BLaER1 treated with 17β-estradiol and CSF1 and Interleukin-3, amounts not matched to agents 10 nM and 100 nM (cell line): ENCODE data around the gene FOS.

Source experiments
- H3K27ac ChIP-seq, 11 experiments: shearing (Covaris generic); formaldehyde crosslinking; 2 replicates each; pipeline ENCODE4 v1.8.1; 2022
- H3K27me3 ChIP-seq, 11 experiments: shearing (Covaris generic); formaldehyde crosslinking; 2 replicates each; pipeline ENCODE4 v1.8.1; 2022
- H3K36me3 ChIP-seq, 11 experiments: shearing (Covaris generic); formaldehyde crosslinking; 2 replicates each; pipeline ENCODE4 v1.8.1; 2022
- H3K4me1 ChIP-seq, 10 experiments: shearing (Covaris generic); formaldehyde crosslinking; 2 replicates each; pipeline ENCODE4 v1.8.1; 2022
- H3K4me2 ChIP-seq, 11 experiments: shearing (Covaris generic); formaldehyde crosslinking; 2 replicates each; pipeline ENCODE4 v1.8.1; 2022
- H3K4me3 ChIP-seq, 10 experiments: shearing (Covaris generic); formaldehyde crosslinking; 2 replicates each; pipeline ENCODE4 v1.8.1; 2022
- H3K9ac ChIP-seq, 11 experiments: shearing (Covaris generic); formaldehyde crosslinking; 2 replicates each; pipeline ENCODE4 v1.8.1; 2022
- H3K9me3 ChIP-seq, 11 experiments: shearing (Covaris generic); formaldehyde crosslinking; replicated peaks in 1 of 11; 2 replicates each; pipeline ENCODE4 v1.8.1; 2022
- H4K20me1 ChIP-seq, 11 experiments: shearing (Covaris generic); formaldehyde crosslinking; 2 replicates each; pipeline ENCODE4 v1.8.1; 2022
- Cebpa-rat ChIP-seq, 11 experiments: shearing (Covaris generic); IDR thresholded peaks; 2 replicates each; pipeline ENCODE4 v1.8.1; 2022

The FOS gene

DNA sequence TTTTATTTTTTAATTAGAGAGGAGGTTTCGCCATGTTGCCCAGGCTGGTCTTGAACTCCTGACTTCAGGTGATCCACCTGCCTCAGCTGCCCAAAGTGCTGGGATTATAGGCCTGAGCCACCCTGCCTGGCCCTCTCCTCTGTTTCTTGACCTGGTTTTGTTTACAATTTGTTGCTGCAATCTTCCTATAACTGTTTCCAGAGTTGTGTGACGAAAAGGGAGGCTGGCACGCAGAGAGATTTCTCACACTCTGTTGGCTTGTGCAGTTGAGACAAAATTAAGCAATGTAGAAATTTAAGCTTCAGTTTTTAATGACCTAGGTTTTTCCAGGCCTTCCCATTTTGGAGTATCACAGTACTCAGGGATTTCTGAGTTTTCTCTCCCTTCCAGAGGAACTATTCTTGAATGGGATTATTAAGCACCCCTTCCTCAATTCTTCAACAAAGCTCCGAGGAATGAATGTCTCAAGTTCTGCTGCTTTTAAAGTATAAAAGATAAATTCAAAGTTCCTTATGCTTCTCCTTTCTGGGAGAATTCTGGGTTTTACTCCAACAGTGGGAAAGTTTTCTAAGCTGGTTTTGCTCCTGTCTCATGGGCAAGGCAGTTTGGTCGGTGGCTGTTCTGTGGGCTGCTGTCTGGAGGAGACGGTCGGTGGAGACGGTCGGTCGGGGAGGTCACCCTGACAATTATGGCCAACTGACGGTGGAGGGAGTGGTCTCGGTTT lies 20.4 kb upstream of the FOS start:
- Histone ChIP-seq H3K27me3 (no peaks in the 10 kb centered on the region), H3K27ac (peak overlapping the region; percentile 75 to 98 (median 93))

DNA sequence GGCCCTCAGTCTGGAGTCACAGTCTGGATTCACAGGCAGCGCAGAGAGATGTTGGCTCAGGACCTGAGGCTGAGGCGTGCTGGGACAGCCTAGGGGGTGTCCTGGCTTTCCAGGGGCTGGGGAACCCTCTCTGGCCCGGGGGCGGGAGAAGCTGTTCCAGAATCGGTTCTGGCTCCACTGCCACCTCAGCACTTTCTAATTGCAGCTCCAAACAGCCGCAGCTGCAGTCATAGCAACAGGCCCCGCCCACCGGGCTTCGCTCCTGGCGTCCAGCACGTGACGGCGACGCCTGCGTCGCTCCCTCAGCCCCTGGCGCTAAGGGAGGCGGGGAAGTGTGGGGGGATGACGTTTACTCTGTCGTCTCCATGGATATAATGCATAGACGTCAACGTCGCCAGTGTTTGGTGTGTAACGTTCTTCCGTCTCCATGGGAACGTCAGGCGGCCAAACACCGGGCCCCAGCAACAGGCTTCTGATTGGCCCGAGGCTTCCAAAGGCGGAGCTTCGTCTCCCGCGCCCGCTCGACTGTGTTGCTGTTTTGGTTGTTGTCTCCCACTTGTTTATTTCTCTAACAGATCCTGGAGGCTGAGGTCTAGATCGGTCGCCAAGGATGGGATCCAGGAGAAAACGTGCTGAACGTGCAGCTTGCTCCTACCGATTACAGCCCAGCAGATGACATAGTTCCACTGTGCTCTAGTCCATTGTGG lies 19.7 kb upstream of the FOS start:
- H3K4me1 ChIP-seq, result peaks cover 53 to 74% (median 65%) of the 10 kb centered on the region in 10 experiments
- H3K4me2 ChIP-seq, result peak overlapping the region; percentile 86 to 97 (median 92)
- H3K27ac ChIP-seq, result peak overlapping the region; percentile 75 to 98 (median 93)
- H3K9me3 ChIP-seq, result no peaks in the 10 kb centered on the region
- TF ChIP-seq Cebpa-rat (IDR thresholded peaks at IDR 0.05), result no peak
- no peaks in the 10 kb centered on the region for H3K36me3 ChIP-seq
- peak overlapping the region; percentile 77 to 95 (median 85) for H3K9ac ChIP-seq
- peak overlapping the region; percentile 40 to 68 (median 58) for H3K4me3 ChIP-seq
- no peaks in the 10 kb centered on the region for H3K27me3 ChIP-seq
- H4K20me1 ChIP-seq, result no peaks in the 10 kb centered on the region

More for the DNA sequence above, 20.4 kb upstream of the FOS start:
- Histone ChIP-seq H3K4me2 (peak overlapping the region; percentile 81 to 97 (median 90)), H3K9ac (peak overlapping the region; percentile 75 to 95 (median 80)), H3K4me3 (peak overlapping the region; percentile 6 to 68 (median 54); a peak in 16 of 20 replicates), H3K4me1 (peaks cover 53 to 74% (median 65%) of the 10 kb centered on the region in 10 experiments), H4K20me1 (no peaks in the 10 kb centered on the region), H3K9me3 (no peaks in the 10 kb centered on the region), H3K36me3 (no peaks in the 10 kb centered on the region)
- no peak for TF ChIP-seq Cebpa-rat (IDR thresholded peaks at IDR 0.05)

DNA sequence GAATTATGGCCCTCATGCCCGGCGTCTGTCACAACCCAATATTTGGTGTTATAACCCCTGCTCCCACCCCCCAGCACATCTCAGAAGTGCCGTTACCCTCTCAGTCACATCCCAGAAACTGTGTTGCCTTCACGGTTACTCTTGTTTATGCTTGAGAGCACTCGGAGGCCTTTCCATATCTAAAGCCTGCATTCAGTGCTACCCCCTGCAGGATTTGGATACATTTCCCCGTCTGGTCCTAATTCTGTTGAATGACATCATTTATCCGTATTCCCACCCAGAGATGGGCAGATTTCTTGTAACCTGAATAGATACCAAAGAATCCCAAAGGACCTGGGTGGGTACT lies 19.1 kb upstream of the FOS start:
- H3K27me3 ChIP-seq, result no peaks in the 10 kb centered on the region
- H3K4me3 ChIP-seq, result peak overlapping the region; percentile 40 to 68 (median 58)
- peak overlapping the region; percentile 86 to 96 (median 91) for H3K4me2 ChIP-seq
- peak overlapping the region; percentile 75 to 95 (median 85) for H3K9ac ChIP-seq
- H3K4me1 ChIP-seq, result peaks cover 50 to 70% (median 61%) of the 10 kb centered on the region in 10 experiments
- TF ChIP-seq Cebpa-rat (IDR thresholded peaks at IDR 0.05), result no peak
- H3K9me3 ChIP-seq, result no peaks in the 10 kb centered on the region
- peak overlapping the region; percentile 73 to 98 (median 93) for H3K27ac ChIP-seq
- H3K36me3 ChIP-seq, result no peaks in the 10 kb centered on the region
- no peaks in the 10 kb centered on the region for H4K20me1 ChIP-seq

DNA sequence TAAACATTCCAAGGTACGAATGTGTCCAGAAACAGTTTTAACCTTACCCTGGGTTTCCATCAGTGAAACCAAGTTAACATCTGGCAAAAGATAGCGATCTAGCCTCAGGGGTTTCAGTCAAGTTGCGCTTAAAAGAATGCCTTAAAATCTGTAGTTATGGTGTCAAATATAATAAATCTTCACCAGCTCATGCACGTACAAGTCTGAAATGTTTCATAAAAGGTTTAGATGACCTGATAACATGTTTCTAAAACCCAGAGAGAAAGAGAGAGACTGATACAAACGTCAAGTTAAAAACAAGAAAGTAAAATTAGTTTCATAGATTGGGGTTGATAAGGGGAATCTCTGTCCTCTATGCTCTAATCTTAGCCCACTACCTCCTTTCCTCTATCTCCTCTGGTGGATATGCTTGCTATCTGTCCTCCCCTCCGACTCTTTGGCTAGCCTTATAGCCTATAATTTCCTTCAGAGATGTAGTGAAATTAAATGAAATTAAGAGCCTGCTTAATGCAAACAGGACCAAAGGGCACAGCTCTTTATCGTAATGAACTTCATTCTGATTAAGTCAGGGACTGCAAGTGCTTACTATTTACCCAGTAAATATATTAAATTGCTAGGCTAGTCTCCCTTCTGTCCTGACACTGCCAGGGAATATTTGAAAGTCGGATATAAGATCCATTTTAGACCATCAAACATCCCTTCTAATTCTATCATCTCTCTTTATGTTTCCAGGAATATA lies 18.4 kb upstream of the FOS start:
- Histone ChIP-seq H3K9me3 (no peaks in the 10 kb centered on the region), H3K4me3 (peak overlapping the region in 1 of 10 experiments; percentile 57; a peak in 1 of 20 replicates), H3K9ac (peak overlapping the region; percentile 75 to 95 (median 85); a peak in 17 of 22 replicates), H3K27ac (peak overlapping the region in 10 of 11 experiments; percentile 75 to 98 (median 94); a peak in 20 of 22 replicates), H3K4me2 (peak overlapping the region; percentile 86 to 96 (median 91)), H3K36me3 (no peaks in the 10 kb centered on the region), H4K20me1 (no peaks in the 10 kb centered on the region), H3K4me1 (peaks cover 43 to 63% (median 54%) of the 10 kb centered on the region in 10 experiments), H3K27me3 (no peaks in the 10 kb centered on the region)
- no peak for TF ChIP-seq Cebpa-rat (IDR thresholded peaks at IDR 0.05)

DNA sequence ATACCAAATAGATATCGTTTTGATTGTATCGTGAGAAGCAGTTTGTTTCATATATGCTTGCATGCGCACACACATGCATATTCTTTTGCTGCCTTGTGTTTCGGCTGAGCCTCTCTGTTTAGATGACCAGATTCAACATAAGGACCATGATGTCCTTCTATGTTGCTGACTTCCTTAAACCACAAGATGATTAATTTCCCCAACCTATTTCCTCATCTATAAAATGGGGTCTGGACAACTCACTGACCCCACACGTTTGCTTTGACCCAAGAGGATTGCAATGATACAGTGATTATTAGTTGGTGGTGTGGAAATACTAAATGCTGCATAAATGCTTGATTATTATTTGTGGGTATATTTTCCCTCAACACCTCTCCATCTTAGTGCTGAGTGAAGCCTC lies 16.8 kb upstream of the FOS start:
- H3K27ac ChIP-seq, result peak overlapping the region in 1 of 11 experiments; percentile 98; a peak in 2 of 22 replicates
- peaks cover 42 to 52% (median 48%) of the 10 kb centered on the region in 10 experiments for H3K4me1 ChIP-seq
- H3K4me2 ChIP-seq, result peak overlapping the region in 9 of 11 experiments; percentile 22 to 87 (median 42); a peak in 15 of 22 replicates
- H4K20me1 ChIP-seq, result no peaks in the 10 kb centered on the region
- no peak for TF ChIP-seq Cebpa-rat (IDR thresholded peaks at IDR 0.05)
- no peaks in the 10 kb centered on the region for H3K27me3 ChIP-seq
- H3K36me3 ChIP-seq, result no peaks in the 10 kb centered on the region
- no peaks in the 10 kb centered on the region for H3K9me3 ChIP-seq
- H3K9ac ChIP-seq, result no peak overlapping the region
- no peak overlapping the region for H3K4me3 ChIP-seq

DNA sequence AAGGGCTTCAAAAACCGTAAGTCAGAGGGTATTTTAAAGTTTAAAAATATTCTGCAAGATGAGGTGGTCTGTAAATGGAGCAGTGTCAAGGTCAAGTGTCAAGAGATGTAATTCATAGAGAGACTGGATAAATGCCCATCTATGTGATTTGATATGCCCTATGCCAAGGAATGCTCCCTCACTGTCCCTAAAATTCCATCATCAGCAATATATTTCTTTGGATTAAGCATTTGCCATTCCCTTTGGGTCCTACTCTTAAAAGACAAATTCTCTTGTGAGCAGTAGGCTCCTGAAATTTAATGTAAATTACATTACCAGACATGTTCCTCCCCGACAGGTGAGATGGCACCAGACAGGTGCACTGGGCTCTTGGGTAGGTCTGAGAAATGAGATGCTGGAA lies 16.0 kb upstream of the FOS start:
- H3K4me3 ChIP-seq, result no peak overlapping the region
- peaks cover 36 to 52% (median 44%) of the 10 kb centered on the region in 10 experiments for H3K4me1 ChIP-seq
- H3K9me3 ChIP-seq, result no peaks in the 10 kb centered on the region
- TF ChIP-seq Cebpa-rat (IDR thresholded peaks at IDR 0.05), result no peak
- no peak overlapping the region for H3K27ac ChIP-seq
- H3K9ac ChIP-seq, result no peak overlapping the region
- no peaks in the 10 kb centered on the region for H4K20me1 ChIP-seq
- H3K27me3 ChIP-seq, result no peaks in the 10 kb centered on the region
- 0 out of 22 replicates have a peak overlapping the region, but pooled peaks of 1 of the 11 experiments have one; percentile 60 for H3K4me2 ChIP-seq
- H3K36me3 ChIP-seq, result no peaks in the 10 kb centered on the region

DNA sequence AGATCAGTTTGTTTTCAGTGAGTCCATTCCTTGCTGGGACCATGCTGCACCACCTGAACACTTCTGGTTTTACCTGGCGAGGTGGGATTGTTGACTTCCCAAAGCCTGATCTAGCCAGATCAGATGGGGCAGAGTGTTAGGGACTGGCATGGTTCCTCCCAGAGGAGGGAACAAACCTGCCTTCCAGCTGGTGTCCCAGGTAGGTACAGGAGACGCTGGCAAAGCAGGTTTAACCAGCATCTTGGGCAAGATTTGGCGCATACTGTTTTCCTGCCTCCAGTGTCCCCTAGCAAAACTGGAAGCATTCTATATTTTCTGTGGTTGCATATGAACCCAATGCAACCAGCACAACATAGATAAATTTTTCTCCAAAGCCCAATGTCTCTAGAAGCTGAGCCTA lies 14.6 kb upstream of the FOS start:
- H3K4me1 ChIP-seq, result peaks cover 29 to 55% (median 45%) of the 10 kb centered on the region in 10 experiments
- no peak overlapping the region for H3K9ac ChIP-seq
- H4K20me1 ChIP-seq, result no peaks in the 10 kb centered on the region
- no peaks in the 10 kb centered on the region for H3K36me3 ChIP-seq
- no peak overlapping the region for H3K4me2 ChIP-seq
- no peaks in the 10 kb centered on the region for H3K9me3 ChIP-seq
- no peaks in the 10 kb centered on the region for H3K27me3 ChIP-seq
- no peak overlapping the region for H3K27ac ChIP-seq
- H3K4me3 ChIP-seq, result no peak overlapping the region
- no peak for TF ChIP-seq Cebpa-rat (IDR thresholded peaks at IDR 0.05)

DNA sequence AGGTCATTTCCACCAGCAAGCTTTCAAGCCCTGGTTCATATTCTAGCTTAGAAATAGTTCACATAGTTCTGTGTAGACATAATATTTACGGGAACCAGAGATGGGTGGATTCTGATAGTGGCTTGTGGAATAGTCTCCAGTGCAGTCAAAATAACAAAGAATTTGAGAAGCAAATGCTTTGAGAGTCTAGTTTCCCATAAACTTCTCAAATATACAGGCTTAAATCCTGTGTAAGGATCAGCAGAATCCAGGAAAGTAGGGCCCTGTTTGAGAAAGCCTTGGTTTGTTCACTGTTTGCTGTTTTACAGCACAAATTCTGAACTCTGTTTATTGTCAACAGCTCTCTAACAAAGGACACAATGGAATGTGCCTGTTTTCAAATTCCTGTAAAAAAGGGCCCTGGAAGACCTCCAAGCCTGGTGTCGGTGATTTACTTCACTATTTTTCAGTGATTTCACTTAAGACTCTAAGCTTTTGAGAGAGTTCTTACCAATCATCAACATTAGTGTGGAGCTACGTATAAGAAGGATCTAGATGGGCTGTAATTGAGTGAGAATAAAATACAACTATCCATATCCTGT lies 11.4 kb upstream of the FOS start:
- Histone ChIP-seq H3K4me3 (no peak overlapping the region), H3K9me3 (no peaks in the 10 kb centered on the region), H3K4me1 (peaks cover 7 to 48% (median 29%) of the 10 kb centered on the region in 10 experiments; a peak in 19 of 20 replicates), H3K36me3 (no peaks in the 10 kb centered on the region), H3K4me2 (peak overlapping the region in 5 of 11 experiments; percentile 17 to 87 (median 81); a peak in 5 of 22 replicates), H3K9ac (no peak overlapping the region), H3K27me3 (no peaks in the 10 kb centered on the region), H3K27ac (peak overlapping the region in 7 of 11 experiments; percentile 1 to 75 (median 41); a peak in 9 of 22 replicates), H4K20me1 (no peaks in the 10 kb centered on the region)
- TF ChIP-seq Cebpa-rat (IDR thresholded peaks at IDR 0.05), result no peak
